ENCODE measurements around the gene IQCH.

Gene IQCH

GRCh38 chr15:67341539-67341938 lies 87.0 kb downstream of the IQCH start:
- H3K4me1 ChIP-seq (ENCODE audit: control insufficient read depth in 1 of 2, insufficient read depth in 1 of 2, low read depth in 1 of 2, low read length in 1 of 2): no peaks in the 10 kb centered on the region
- TF ChIP-seq, protein P1, sequence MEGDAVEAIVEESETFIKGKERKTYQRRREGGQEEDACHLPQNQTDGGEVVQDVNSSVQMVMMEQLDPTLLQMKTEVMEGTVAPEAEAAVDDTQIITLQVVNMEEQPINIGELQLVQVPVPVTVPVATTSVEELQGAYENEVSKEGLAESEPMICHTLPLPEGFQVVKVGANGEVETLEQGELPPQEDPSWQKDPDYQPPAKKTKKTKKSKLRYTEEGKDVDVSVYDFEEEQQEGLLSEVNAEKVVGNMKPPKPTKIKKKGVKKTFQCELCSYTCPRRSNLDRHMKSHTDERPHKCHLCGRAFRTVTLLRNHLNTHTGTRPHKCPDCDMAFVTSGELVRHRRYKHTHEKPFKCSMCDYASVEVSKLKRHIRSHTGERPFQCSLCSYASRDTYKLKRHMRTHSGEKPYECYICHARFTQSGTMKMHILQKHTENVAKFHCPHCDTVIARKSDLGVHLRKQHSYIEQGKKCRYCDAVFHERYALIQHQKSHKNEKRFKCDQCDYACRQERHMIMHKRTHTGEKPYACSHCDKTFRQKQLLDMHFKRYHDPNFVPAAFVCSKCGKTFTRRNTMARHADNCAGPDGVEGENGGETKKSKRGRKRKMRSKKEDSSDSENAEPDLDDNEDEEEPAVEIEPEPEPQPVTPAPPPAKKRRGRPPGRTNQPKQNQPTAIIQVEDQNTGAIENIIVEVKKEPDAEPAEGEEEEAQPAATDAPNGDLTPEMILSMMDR (IDR thresholded peaks at IDR 0.05): no peak
- H3K4me3 ChIP-seq (ENCODE audit: low read depth in 1 of 2, low read length in 1 of 2): no peak overlapping the region
- no peak overlapping the region for H3K27ac ChIP-seq
- no peaks in the 10 kb centered on the region for H3K27me3 ChIP-seq
- no peaks in the 10 kb centered on the region for H3K36me3 ChIP-seq
- H3K9me3 ChIP-seq: no peaks in the 10 kb centered on the region

GRCh38 chr15:67343206-67343605 lies 88.6 kb downstream of the IQCH start:
- TF ChIP-seq, protein P1 (IDR thresholded peaks at IDR 0.05): no peak
- Histone ChIP-seq H3K36me3 (no peaks in the 10 kb centered on the region), H3K27ac (no peak overlapping the region), H3K27me3 (no peaks in the 10 kb centered on the region), H3K4me3 (ENCODE audit: low read depth in 1 of 2, low read length in 1 of 2) (no peak overlapping the region), H3K4me1 (ENCODE audit: control insufficient read depth in 1 of 2, insufficient read depth in 1 of 2, low read depth in 1 of 2, low read length in 1 of 2) (no peaks in the 10 kb centered on the region), H3K9me3 (no peaks in the 10 kb centered on the region)

- no peaks in the 10 kb centered on the region for H3K27me3 ChIP-seq
- H3K4me3 ChIP-seq (ENCODE audit: low read depth in 1 of 2, low read length in 1 of 2): no peak overlapping the region
- no peak overlapping the region for H3K27ac ChIP-seq
- TF ChIP-seq, protein P1 (IDR thresholded peaks at IDR 0.05): no peak
- H3K9me3 ChIP-seq: no peaks in the 10 kb centered on the region
- no peaks in the 10 kb centered on the region for H3K4me1 ChIP-seq (ENCODE audit: control insufficient read depth in 1 of 2, insufficient read depth in 1 of 2, low read depth in 1 of 2, low read length in 1 of 2)
- H3K36me3 ChIP-seq: no peaks in the 10 kb centered on the region
Observed at GRCh38 chr15:67349634-67350033, 95.0 kb downstream of the IQCH start.

DNA sequence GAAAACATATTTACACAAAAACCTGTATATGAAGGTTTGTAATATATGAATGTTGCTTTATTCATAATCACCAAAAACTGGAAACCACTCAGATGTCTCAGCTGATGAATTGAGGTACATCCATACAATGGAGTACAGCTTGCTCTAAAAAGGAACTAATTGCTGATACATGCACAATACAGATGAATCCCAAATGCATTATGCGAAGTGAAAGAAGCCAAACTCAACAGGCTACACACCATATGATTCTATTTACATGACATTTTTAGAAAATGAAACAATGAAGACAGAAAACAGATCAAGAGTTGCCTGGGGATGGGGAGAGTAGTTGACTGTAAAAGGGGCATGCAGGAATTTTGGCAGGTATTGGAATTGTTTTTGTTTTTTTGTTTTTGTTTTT lies 95.5 kb downstream of the IQCH start:
- Histone ChIP-seq H3K27ac (no peak overlapping the region), H3K27me3 (no peaks in the 10 kb centered on the region), H3K4me1 (ENCODE audit: control insufficient read depth in 1 of 2, insufficient read depth in 1 of 2, low read depth in 1 of 2, low read length in 1 of 2) (no peaks in the 10 kb centered on the region), H3K36me3 (no peaks in the 10 kb centered on the region), H3K4me3 (ENCODE audit: low read depth in 1 of 2, low read length in 1 of 2) (no peak overlapping the region), H3K9me3 (no peaks in the 10 kb centered on the region)
- TF ChIP-seq, protein P1 (IDR thresholded peaks at IDR 0.05): no peak

DNA sequence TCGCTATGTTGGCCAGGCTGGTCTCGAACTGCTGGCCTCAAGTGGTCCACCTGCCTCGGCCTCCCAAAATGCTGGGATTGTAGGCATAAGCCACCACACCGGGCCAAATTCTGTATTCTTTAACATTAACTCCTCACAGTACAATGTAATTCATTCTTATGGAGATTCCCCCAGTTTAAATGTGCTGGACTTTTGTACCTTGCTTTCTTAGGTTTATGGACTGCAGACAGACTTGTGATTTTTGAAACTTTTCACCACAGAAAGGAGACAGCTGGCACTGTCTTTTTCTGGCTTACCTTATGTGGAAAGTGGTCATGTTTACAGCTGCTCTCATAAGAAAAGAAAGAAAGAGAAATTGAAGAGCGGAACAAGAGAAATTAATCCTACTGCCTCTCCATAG lies 103.8 kb downstream of the IQCH start:
- Histone ChIP-seq H3K4me1 (ENCODE audit: control insufficient read depth in 1 of 2, insufficient read depth in 1 of 2, low read depth in 1 of 2, low read length in 1 of 2) (no peaks in the 10 kb centered on the region), H3K36me3 (no peaks in the 10 kb centered on the region), H3K9me3 (no peaks in the 10 kb centered on the region), H3K4me3 (ENCODE audit: low read depth in 1 of 2, low read length in 1 of 2) (no peak overlapping the region), H3K27ac (no peak overlapping the region), H3K27me3 (no peaks in the 10 kb centered on the region)
- TF ChIP-seq, protein P1 (IDR thresholded peaks at IDR 0.05): no peak

GRCh38 chr15:67358812-67359211 lies 104.2 kb downstream of the IQCH start:
- H3K4me1 ChIP-seq (ENCODE audit: control insufficient read depth in 1 of 2, insufficient read depth in 1 of 2, low read depth in 1 of 2, low read length in 1 of 2): no peaks in the 10 kb centered on the region
- H3K9me3 ChIP-seq: no peaks in the 10 kb centered on the region
- H3K36me3 ChIP-seq: no peaks in the 10 kb centered on the region
- TF ChIP-seq, protein P1 (IDR thresholded peaks at IDR 0.05): no peak
- H3K4me3 ChIP-seq (ENCODE audit: low read depth in 1 of 2, low read length in 1 of 2): no peak overlapping the region
- no peaks in the 10 kb centered on the region for H3K27me3 ChIP-seq
- no peak overlapping the region for H3K27ac ChIP-seq

Data from neutrophil (primary cell).